HepG2 (cell line): ENCODE data around the gene GAS2L2. TPM values are rescaled to one million over a fixed set of nuclear protein-coding genes. Genes with fewer than 3 reads are reported as not detected.

Experiments
- CENPT ChIP-seq: sonication (generic); formaldehyde crosslinking; IDR thresholded peaks from 2 replicates; pipeline ENCODE4 v1.8.0; 2022; ENCODE audit warnings: low read depth, mild to moderate bottlenecking, moderate library complexity, missing genetic modification reagents
- CREBL2 ChIP-seq: sonication (generic); formaldehyde crosslinking; IDR thresholded peaks from 2 replicates; pipeline ENCODE4 v1.8.1; 2023; ENCODE audit warnings: missing genetic modification reagents, mild to moderate bottlenecking, borderline replicate concordance
- DNMT1 ChIP-seq: sonication (generic); formaldehyde crosslinking; IDR thresholded peaks from 2 replicates; pipeline ENCODE4 v1.5.1; 2020; ENCODE audit warnings: mild to moderate bottlenecking, missing genetic modification reagents
- FLYWCH1 ChIP-seq: sonication (generic); formaldehyde crosslinking; IDR thresholded peaks from 2 replicates; pipeline ENCODE4 v1.8.1; 2023; ENCODE audit warnings: mild to moderate bottlenecking, missing genetic modification reagents
- GPBP1L1 ChIP-seq: sonication (generic); formaldehyde crosslinking; IDR thresholded peaks from 2 replicates; pipeline ENCODE4 v1.5.0; 2020; ENCODE audit warnings: mild to moderate bottlenecking, missing genetic modification reagents
- GPN1 ChIP-seq: sonication (generic); formaldehyde crosslinking; IDR thresholded peaks from 2 replicates; pipeline ENCODE4 v1.5.1; 2020; ENCODE audit warnings: missing genetic modification reagents, borderline replicate concordance
- KDM1A ChIP-seq: IDR thresholded peaks from 2 replicates; pipeline ENCODE4 v1.6.1; 2016; ENCODE audit warnings: missing compliant biosample characterization
- MAX ChIP-seq: IDR thresholded peaks from 2 replicates; pipeline ENCODE4 v1.6.1; 2012; ENCODE audit warnings: inconsistent platforms
- MED13 ChIP-seq: sonication (generic); formaldehyde crosslinking; IDR thresholded peaks from 2 replicates; pipeline ENCODE4 v1.5.0; 2020; ENCODE audit warnings: missing genetic modification reagents
- MXD4 ChIP-seq: IDR thresholded peaks from 2 replicates; pipeline ENCODE4 v1.6.1; 2016; ENCODE audit warnings: mild to moderate bottlenecking, missing biosample characterization, missing genetic modification reagents
- NKX3-1 ChIP-seq: sonication (generic); formaldehyde crosslinking; IDR thresholded peaks from 2 replicates; pipeline ENCODE4 v1.5.0; 2020; ENCODE audit warnings: missing genetic modification reagents
- NONO ChIP-seq, 2 experiments: fragments of 450-650 bp in 1 of 2; sonication (generic) in 1 of 2; formaldehyde crosslinking in 1 of 2; IDR thresholded peaks in 1 of 2; conservative IDR thresholded peaks in 1 of 2; 2 replicates each; pipeline versions ENCODE4 v1.6.1 to v1.8.0; 2017 to 2022; ENCODE audit warnings: mild to moderate bottlenecking in 1 of 2, missing genetic modification reagents in 1 of 2, moderate library complexity in 1 of 2
- NPAS2 ChIP-seq: sonication (generic); formaldehyde crosslinking; IDR thresholded peaks from 2 replicates; pipeline ENCODE4 v1.8.0; 2022; ENCODE audit warnings: mild to moderate bottlenecking, missing genetic modification reagents, borderline replicate concordance
- POLR2AphosphoS2 ChIP-seq: IDR thresholded peaks from 2 replicates; pipeline ENCODE4 v1.6.1; 2011; ENCODE audit warnings: low read depth, low read length, improper control_type of control experiment
- RELA ChIP-seq: sonication (generic); formaldehyde crosslinking; IDR thresholded peaks from 2 replicates; pipeline ENCODE4 v1.4.0; 2020; ENCODE audit warnings: missing genetic modification reagents
- SALL2 ChIP-seq: sonication (generic); formaldehyde crosslinking; IDR thresholded peaks from 2 replicates; pipeline ENCODE4 v1.8.1; 2023; ENCODE audit warnings: mild to moderate bottlenecking, missing genetic modification reagents, inconsistent platforms
- SMAD9 ChIP-seq: sonication (generic); formaldehyde crosslinking; IDR thresholded peaks from 2 replicates; pipeline ENCODE4 v1.5.1; 2020; ENCODE audit warnings: mild to moderate bottlenecking, missing genetic modification reagents
- TBX2 ChIP-seq: sonication (generic); formaldehyde crosslinking; IDR thresholded peaks from 2 replicates; pipeline ENCODE4 v1.5.0; 2020; ENCODE audit warnings: missing genetic modification reagents, mild to moderate bottlenecking, borderline replicate concordance
- ZFP62 ChIP-seq: sonication (generic); formaldehyde crosslinking; IDR thresholded peaks from 2 replicates; pipeline ENCODE4 v1.4.0; 2020; ENCODE audit warnings: missing genetic modification reagents
- ZNF230 ChIP-seq: sonication (generic); formaldehyde crosslinking; IDR thresholded peaks from 2 replicates; pipeline ENCODE4 v1.4.0; 2020; ENCODE audit warnings: mild to moderate bottlenecking, missing genetic modification reagents
- ZNF296 ChIP-seq: sonication (generic); formaldehyde crosslinking; conservative IDR thresholded peaks from 2 replicates; pipeline ENCODE4 v1.5.0; 2020; ENCODE audit warnings: mild to moderate bottlenecking, missing genetic modification reagents
- ZNF337 ChIP-seq: sonication (generic); formaldehyde crosslinking; IDR thresholded peaks from 2 replicates; pipeline ENCODE4 v1.5.1; 2020; ENCODE audit warnings: missing genetic modification reagents, low read depth, mild to moderate bottlenecking, borderline replicate concordance
- ZNF446 ChIP-seq: sonication (generic); formaldehyde crosslinking; IDR thresholded peaks from 2 replicates; pipeline ENCODE4 v1.5.0; 2020; ENCODE audit warnings: mild to moderate bottlenecking, missing genetic modification reagents
- ZNF616 ChIP-seq: sonication (generic); formaldehyde crosslinking; IDR thresholded peaks from 2 replicates; pipeline ENCODE4 v1.5.0; 2020; ENCODE audit warnings: low read depth, mild to moderate bottlenecking, missing genetic modification reagents
- ZNF780A ChIP-seq: sonication (generic); formaldehyde crosslinking; IDR thresholded peaks from 2 replicates; pipeline ENCODE4 v1.8.0; 2022; ENCODE audit warnings: mild to moderate bottlenecking, missing genetic modification reagents, moderate library complexity
- ZNF800 ChIP-seq: sonication (generic); formaldehyde crosslinking; IDR thresholded peaks from 2 replicates; pipeline ENCODE4 v1.4.0; 2020; ENCODE audit warnings: missing genetic modification reagents
- ZSCAN20 ChIP-seq: sonication (generic); formaldehyde crosslinking; IDR thresholded peaks from 2 replicates; pipeline ENCODE4 v1.4.0; 2020; ENCODE audit warnings: missing genetic modification reagents, mild to moderate bottlenecking, borderline replicate concordance
- polyA plus RNA-seq, 8 experiments: library from polyadenylated mRNA; depleted of rRNA in 3 of 8; stranded (reverse) in 7 of 8; unstranded in 1 of 8; fragments of >200 nt; fragmentation: Illumina TruSeq in 4 of 8; extraction: Trizol in 4 of 8; gene quantifications; 2 replicates each; pipeline versions ENCODE4 v1.2.1 to v1.2.3, GENCODE V29; 2011 to 2016; ENCODE audit warnings: low read depth in 4 of 8, missing spikeins in 1 of 8, mixed read lengths in 1 of 8; ENCODE audit not compliant: insufficient read depth in 1 of 8
- total RNA-seq, 5 experiments: library from RNA; depleted of rRNA; stranded (reverse); fragments of >200 nt; fragmentation: Illumina TruSeq; extraction: Trizol; gene quantifications; 2 replicates each; pipeline ENCODE4 v1.2.3, GENCODE V29; 2016; ENCODE audit warnings: low read depth in 1 of 5

Gene GAS2L2
- total and polyA plus RNA-seq, 2 of the 13 experiments (the other 11 are each of a cell fraction or from before 2014, with no cell fraction given): not detected

GRCh38 chr17:35764123-35764991, 11.3 kb upstream of the GAS2L2 start (continued):
- TF ChIP-seq ZNF616 (CRISPR knock-in tag) (peak; percentile 72; the same call in 1 of the 2 replicates), ZNF337 (no peak), ZNF446 (CRISPR knock-in tag) (peak; percentile 87), SALL2 (CRISPR knock-in tag) (peak; percentile 55; the same call in 1 of the 2 replicates), GPN1 (CRISPR knock-in tag) (no peak), CENPT (peak; percentile 85; the same call in 1 of the 2 replicates), ZNF296 (CRISPR knock-in tag) (no peak), ZNF780A (peak; percentile 71; the same call in 1 of the 2 replicates), NKX3-1 (CRISPR knock-in tag) (peak; percentile 64; the same call in 1 of the 2 replicates), FLYWCH1 (no peak), NPAS2 (no peak), CREBL2 (CRISPR knock-in tag) (no peak; the same call in 1 of the 2 replicates), ZSCAN20 (CRISPR knock-in tag) (peak; percentile 97), MXD4 (CRISPR knock-in tag) (peak; percentile 76; the same call in 1 of the 2 replicates), SMAD9 (CRISPR knock-in tag) (no peak), ZNF230 (CRISPR knock-in tag) (peak; percentile 82; the same call in 1 of the 2 replicates), ZFP62 (CRISPR knock-in tag) (no peak), ZNF800 (peak; percentile 96), MAX (peak; percentile 93), KDM1A (CRISPR knock-in tag) (no peak), NONO (IDR thresholded peaks at IDR 0.05) (no peak), NONO (CRISPR knock-in tag; conservative IDR thresholded peaks at IDR 0.05) (peak; percentile 91), DNMT1 (CRISPR knock-in tag) (no peak), TBX2 (CRISPR knock-in tag) (peak; percentile 80; the same call in 1 of the 2 replicates), MED13 (CRISPR knock-in tag) (peak; percentile 59; the same call in 1 of the 2 replicates), POLR2AphosphoS2 (no peak), GPBP1L1 (CRISPR knock-in tag) (no peak), RELA (no peak; the same call in 1 of the 2 replicates)
